ENCODE results near the gene URB2.
A peak's percentile ranks its signal among the peaks of the same experiment; 100 is the strongest.
"Not testable (repeated sequence)": the region's sequence is repeated elsewhere in the genome, so short reads cannot be mapped to it uniquely, and the experiment has no call there.

URB2 gene

DNA sequence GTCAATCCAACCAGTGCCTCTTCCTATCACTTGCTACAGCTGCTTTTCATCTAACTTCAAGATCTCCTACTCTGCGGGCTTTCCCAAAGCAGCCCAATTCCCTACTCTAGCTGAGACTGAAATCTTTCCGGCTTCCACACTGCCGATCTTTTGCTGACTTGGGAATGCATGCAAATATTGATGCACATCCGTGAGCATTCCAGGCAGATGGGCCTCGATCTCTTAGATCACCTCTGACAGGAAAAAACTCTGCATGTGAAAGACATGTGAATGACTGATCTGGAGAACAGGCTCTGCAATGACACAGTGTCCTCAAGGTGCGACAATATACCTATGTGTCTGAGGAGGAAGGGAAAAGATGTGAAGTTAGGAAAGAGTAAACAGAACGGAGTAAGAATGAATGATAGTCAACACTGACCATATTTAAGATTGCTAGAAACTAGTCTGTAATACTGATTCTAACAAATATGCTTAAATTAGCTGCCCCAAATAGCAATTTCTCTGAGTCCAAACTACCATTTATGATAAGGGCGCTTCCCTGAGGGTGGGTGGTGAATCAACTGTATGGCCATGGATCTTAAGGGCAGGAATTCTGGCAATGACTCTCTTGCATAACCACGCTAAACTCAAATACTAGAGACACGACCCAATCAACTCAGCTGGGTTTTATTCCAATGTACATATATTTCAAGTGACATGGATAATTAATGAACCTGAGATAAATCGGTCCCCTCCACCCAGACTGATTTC lies 8.5 kb upstream of the URB2 start:
- no peak for DNase-seq

DNA sequence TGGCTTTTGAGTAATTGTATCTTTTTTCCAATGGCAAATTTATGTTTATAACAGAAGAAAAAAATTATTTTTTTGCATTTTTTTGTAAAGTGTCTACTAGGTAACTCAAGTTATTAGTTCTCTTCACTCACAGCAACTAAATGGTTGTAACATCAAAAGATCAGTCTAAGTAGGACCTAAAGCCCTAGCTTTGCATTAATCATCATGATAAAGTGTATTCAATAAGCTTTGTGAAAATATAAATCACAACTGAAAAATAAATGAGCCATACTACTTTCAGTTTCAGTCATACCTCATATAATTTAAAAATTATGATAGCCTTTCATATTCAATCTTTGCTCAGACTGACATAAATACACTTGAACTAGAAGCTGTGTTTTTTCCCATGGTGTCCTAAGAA lies 7.0 kb upstream of the URB2 start:
- DNase-seq: no peak

DNA sequence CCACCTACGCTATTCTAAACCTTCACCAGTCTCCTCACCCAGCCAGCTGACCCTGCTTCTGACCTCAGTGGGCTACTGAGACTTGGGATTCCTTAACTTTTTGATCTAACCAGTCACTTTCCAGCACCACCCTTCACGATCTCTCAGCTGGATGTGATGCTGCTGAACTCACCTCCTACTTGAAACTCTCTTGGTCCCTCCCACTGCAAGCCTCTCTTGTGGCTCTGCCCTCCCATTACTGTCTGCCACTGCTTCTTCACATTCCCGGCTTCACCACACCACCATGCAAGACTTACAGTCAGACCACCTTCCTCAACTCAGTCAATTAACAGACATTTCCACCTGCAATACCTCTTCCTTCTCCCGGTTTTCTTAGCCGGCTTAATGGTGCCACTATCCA lies 6.4 kb upstream of the URB2 start:
- no peak for DNase-seq

DNA sequence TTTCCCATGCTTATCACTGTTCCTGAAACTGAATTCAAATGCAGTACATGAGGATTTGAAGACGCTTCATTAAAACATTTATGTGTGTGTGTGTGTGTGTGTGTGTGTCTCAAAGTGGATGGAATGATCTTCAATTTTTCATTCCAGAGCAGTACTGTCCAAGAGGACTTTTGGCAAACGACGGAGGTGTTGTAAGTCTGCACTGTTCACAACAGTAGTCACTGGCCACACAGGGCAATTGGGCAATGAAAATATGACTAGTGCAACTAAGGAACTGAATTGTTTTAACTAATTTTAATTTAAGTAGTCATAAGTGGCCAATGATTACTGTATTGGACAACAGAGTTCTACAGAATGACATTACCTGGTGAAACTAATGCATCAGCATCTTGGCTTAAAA lies 5.2 kb upstream of the URB2 start:
- DNase-seq: no peak

DNA sequence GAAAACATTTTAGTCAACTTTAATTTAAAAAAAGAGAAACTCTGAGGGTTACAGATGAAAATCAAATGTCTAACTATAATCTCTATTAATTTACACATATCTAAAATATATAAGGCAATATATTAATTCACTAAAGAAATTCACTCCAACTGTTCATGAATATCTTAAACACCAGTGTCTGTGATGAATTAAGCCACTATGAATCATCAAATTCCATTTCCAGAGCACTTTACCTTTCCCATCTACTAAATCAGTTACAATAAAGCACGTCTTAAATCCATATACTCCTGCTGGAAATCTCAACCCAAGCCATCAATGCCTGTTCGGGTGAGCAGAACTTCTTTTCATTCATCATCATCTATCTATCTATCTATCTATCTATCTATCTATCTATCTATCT lies 4.4 kb upstream of the URB2 start:
- no peak for DNase-seq

DNA sequence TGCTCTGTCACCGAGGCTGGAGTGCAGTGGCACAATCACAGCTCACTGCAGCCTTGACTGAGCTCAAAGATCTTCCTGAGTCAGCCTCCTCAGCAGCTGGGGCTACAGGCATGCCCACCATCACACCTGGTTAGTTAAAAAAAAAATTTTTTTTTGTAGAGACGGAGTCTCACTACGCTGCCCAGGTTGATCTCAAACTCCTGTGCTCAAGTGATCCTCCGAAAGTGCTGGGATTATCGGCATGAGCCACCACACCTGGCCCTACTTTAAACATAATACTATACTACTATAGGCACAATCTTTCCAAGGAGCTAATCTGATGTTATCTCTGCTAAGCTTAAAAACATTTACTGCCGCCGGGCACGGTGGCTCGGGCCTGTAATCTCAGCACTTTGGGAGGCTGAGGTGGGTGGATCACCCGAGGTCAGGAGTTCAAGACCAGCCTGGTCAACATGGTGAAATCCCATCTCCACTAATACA lies 3.4 kb upstream of the URB2 start:
- DNase-seq: not testable (repeated sequence)

DNA sequence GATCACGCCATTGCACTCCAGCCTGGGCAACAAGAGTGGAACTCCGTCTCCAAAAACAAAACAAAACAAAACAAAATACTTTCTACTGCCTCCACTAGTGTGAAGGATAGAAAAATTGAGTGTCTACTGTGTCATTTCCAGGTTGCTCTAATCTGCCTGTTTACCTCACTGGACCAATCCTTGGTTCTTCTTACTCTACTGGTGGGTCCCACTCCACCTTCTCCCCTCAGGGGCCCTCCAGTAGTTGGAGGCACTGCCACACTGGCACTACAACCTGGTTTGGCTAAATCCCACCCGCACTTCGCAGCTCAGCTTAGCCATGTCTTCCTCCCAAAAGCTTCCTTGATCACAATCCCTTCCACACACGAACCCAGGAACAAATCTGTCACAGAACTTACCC lies 2.8 kb upstream of the URB2 start:
- no peak for DNase-seq

DNA sequence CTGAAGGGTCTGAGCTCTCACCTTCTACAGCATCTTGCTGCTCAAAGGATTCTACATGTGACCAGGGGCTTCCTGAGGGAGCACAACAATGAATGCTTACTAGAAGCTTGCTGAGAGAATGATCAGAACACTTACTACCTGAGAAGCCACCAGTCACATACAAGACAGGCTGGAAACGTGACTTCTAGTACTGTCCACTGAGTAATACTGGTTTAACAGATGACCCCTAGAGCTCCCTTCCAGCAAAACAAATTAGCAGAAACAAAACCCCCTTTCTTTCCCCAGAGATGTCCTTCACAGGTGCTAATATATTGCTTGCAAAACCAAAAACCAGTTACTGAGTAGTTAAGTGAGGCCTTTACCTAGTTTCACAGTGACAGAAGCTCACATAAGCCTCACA lies 2.2 kb upstream of the URB2 start:
- DNase-seq: no peak

DNA sequence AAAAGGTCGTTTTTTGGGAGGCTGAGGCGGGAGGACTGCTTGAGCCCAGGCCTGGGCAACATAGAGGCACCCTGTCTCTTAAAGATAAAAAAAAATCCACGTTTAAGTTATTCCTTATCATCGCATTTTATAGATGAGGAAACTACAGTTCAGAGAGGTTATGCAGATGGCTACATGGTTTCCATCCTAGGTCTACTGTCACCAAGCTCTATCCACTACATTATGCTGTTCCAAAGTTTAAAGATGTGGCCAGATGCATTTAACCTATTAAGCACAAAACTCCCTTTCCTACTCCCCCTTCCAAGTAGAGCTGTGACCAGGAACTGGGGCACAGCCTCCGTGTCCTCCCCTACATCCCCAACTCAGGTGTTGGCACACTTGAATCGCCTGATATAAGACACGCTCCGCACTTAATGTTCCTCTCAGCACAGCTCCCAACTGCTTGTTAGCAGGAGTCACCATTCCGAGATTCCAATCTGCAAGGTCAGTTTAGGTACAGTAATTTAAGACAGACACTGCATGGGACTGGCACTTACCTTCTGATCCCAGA lies 1.5 kb upstream of the URB2 start:
- no peak for DNase-seq

DNA sequence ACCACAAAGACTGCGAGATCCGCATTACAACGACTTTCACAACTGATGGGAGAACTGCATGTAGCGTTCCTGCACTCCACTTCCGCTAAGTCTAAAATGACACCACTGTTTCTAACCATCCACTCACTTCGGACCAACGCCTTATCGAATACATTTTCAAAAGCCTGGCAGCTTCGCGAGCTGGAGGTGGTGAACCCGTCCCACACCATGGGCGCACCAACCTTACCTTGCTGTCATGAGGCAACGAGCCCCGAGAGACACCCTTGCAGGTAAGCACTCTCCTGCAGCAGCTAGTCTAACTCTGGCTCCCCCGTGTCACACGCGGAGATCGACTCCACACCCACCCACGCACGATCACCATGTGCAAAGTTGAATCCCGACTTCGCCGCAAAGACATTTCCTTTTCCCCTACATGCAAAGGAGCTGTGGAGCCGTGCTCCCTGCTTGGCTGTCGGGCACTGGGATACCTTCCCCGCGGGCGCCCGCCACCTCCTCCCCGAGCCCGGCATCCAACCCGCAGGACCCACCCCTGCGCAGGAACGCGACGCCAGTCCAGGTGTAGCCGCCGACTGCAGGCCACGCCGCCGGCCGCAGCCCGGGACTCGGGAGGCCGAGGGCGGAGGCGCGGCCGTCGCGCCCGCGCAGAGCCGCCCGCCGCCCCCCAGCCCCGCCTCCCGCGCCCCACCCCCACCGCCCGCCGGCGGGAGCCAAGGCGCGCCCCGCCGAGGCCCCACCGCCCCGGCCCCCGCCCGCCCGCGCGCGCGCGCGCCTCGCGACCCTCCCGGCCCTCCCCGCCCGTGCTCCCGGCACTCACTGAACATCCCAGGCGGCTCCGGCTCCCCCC lies 754 bp upstream of the URB2 start:
- DNase-seq: peak; percentile 83

DNA sequence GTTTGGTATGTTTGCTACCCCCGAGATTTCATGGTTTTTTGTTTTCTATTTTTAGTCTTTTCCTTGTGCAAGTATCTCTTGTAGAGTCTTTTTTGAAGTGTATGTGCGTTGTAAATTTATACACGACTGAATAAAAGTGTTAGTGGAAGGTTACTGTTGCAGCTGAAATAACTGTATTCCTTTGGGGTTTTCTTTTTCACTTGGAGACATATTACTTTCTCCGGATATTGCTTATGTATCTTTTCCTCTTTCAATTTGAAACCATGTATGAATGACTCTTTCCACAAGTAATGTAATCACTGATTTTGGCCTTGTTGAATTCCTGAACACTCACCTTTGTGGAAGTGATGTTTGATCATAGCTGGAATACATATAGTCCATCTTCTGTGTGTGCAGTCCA lies 956 bp downstream of the URB2 start:
- DNase-seq: no peak

DNA sequence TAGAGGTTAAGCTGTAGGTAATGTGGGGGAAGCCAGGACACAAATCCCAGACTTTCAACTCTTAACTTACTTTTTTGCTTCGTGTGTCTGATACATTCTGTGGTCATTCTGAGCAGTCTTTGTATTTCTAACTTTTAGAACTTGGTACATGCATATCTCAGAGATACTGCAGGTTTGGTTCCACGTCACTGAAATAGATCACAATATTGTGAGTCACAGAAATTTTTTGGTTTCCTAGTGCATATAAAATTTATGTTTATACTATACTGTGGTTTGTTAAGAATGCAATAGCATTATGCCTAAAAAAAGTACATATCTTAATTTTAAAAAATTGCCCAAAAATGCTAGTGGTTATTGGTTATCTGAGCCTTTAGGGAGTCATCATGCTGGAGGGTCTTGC lies 3.2 kb downstream of the URB2 start:
- no peak for DNase-seq

DNA sequence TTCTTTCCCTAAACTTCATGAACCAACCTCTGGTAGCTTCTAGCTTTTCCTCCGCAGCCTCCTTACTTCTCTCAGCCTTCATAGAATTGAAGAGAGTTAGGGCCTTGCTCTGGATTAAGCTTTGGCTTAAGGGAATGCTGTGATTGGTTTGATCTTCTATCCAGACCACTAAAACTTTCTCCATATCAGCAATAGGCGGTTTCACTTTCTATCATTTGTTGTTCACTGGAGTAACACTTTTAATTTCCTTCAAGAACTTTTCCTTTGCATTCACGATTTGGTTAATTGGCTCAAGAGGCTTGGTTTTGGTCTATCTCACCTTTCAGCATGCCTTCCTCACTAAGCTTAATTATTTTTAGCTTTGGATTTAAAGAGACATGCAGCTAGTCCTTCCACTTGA lies 5.1 kb downstream of the URB2 start:
- DNase-seq: no peak

DNA sequence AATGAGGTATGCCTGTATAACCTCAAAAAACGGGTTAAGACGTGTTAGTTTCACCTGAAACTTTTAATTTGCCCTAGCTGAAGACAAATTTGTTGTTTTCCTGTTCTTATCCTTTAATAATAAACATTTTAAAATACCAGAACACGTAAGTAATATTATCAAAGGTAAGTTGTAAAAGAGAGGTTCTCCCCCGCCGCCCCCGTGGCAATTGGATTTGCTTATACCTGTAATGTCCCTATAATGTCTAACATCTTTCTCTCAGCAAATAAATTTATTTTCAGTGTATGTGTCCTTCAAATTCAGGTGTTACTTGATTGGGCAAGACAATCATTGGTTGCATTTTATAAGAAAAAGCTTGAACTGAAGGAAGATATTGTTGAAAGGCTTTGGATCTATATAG lies 5.9 kb downstream of the URB2 start:
- no peak for DNase-seq

DNA sequence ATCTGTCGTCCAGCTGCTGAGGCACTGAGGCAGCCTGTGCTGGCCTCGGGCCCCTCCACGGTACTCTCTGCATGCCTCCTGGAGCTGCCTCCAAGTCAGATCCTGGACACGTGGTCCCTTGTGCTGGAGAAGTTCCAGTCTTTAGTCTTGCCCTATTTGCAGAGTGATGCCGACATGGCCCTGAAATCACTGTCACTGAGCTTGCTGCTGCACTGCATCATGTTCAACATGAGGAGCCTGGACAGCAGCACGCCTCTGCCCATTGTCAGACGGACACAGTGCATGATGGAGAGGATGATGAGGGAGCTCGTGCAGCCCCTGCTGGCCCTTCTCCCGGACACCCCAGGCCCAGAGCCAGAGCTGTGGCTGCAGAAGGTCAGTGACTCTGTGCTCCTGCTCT lies 10.0 kb downstream of the URB2 start:
- DNase-seq: no peak

DNA sequence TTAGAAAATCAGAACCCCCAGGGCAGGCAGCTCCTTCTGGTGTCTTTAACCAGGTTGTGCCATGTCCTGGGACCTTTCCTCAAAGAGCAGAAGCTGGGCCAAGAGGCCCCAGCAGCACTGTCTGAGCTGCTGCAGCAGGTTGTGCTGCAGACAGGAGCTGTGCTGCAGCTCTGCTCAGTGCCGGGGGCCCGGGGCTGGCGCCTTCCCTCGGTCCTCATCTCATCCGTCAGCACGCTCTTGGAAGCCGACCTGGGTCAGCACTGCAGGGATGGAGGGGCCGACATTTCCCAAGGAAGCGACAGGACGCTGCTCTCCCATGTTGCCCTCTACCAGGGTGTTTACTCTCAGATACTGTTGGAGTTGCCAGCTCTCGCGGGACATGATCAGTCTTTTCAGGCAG lies 11.7 kb downstream of the URB2 start:
- no peak for DNase-seq

DNA sequence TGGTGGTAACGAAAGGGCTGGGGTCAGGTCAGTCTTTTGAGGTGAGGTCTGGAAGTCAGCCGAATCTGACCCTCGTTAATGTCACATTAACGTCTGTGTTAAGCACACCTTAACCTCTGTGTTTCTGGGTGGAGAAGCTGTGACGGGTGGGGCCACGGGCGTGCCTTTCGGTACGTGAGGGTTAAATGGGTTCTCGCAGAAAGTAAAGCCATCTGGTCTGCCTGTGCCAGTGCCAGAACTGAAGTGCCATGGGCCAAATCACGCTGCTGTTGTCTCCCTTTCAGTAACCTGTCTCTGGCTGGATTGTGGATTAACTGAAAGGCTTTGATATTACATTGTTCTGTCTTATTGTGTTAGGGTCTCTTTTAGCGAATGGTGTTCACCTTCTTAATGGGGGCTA lies 14.4 kb downstream of the URB2 start:
- DNase-seq: no peak

DNA sequence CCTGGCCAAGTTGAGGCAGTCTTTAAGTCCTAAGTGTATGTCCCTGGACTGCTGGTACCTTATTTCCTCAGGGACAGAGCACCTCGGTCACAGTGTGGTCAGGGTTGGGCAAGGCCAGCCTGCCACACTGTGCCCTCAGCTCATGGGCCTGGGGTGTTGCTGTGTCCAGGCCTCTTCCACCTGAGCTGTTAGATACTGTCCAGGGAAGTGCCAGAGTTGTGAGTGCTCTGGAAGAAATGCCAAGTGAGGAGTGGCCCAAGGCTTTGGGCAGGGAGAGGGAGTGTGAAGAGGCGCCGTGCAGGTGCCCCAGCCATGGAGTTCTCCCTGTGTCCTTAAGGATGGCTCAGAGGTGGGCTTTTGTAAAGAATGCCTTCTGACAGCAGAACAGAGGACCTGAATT lies 15.3 kb downstream of the URB2 start:
- DNase-seq: no peak

DNA sequence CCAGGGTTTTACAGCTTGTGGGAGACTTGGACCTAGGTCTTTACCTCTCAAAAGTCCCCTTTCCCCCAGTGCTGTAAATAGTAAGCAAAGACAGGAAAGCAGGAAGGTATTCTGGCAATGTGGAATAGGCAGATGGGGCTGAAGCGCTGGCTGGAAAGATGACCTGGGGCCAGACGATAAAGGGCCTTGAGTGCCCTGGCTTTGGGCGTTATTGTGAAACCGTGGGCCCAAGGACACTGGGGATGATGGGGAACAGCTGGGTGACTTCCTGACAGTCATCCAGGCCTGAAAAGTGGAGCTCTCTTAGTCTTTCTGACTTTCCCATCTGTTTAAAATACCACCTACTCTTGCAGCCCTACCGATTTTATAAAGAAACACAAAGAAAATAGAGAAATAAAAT lies 16.3 kb downstream of the URB2 start:
- DNase-seq: no peak

DNA sequence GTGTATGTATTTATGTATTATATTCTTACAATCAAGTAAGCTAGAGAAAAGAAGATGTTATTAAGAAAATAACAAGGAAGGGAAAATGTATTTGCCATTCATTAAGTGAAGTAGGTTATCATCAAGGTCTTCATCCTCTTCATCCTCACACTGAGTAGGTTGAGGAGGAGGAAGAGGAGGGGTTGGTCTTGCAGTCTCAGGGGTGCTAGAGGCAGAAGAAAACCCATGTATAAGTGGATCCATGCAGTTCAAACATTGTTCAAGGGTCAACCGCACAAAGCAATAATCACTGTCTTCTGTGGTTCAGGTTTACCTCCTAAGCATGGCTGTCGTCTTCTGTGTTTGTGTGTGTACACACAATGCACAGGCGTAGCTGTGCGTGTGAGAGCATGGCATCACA lies 16.9 kb downstream of the URB2 start:
- DNase-seq: no peak

DNA sequence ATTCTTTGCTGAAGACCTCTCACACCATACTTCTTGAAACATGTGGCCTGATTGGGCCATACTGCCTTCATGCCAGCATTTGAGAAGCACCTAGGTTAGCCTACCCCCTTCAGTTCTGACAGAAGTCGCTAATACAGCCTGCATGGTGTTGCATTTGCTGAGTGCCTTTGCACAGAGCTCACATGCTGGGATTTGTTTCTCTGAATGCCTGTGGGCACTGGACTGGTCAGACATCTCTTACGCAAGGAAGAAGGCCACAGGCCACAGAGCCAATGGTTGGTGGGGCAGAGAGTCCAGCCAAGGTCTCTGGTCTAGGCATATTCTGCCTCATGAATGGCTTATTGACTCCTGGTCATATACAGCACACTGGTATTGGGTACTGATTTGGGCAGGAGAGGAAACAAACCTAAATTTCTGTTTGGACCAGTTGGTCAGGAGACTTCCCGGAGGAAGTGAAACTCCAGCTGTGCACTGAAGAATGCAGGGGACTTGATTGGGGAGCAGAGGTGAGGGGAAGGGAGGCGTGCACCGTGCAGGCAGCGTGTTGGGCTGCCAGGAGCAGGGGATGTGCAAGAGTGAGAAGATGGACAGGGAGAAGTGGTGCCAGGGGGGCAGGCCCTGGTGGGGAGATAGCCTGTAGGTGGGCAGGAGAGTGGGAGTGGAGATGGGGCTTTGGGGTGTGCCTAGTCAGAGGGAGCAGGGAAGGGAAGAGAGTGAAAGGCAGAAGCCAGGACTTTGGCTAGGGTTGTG lies 18.1 kb downstream of the URB2 start:
- DNase-seq: no peak

DNA sequence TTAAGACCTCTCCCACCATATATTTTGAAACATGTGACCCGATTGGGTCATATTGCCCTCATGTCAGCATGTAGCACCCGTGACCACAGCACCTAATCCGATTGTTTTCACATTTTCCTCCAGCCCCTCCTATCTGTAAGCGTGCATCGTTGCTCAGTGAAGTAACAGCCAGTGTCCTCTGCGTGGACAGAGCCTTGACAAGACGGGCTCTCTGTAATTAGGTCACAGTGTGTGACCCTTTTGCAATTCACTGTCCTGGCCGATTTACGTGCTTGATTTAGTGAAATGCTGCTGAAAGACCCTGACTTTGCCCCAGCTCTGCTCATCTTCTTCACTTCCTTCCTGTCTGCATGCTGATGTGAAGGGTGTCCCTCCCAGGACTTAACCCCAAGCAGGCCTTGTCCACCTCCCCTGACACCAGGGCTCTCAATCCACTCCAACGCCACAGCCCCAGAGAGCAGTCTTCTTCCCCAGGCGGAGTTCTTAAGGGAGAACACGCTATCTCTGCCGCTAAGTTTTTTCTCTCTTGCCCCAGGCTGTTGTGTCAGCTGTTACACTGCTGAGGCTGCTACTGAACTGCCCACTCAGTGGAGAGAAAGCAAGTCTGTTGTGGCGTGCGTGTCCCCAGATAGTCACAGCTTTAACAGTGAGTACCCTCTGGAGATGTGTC lies 19.4 kb downstream of the URB2 start:
- DNase-seq: no peak

DNA sequence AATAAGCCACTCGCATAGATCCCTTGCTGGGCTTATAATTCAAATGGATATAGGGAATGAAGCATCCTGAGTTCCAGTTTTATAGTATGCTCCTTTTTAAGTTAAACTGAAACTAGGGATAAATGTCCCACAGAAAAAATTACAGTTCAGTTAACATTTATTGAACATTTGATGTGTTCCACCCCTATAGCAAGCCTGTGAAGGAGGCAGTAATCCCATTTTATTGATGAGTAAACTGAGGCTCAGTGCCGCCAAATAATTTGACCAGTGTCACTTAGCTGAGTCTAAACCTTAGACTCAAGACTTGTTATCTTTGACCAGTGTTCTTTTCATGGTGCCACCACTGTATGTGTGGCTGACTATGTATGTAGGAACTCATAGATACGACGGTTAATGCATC lies 22.4 kb downstream of the URB2 start:
- DNase-seq: no peak
